Endothelial cell of umbilical vein (primary cell): ENCODE data around the gene NUMBL. TPM values are rescaled to one million over a fixed set of nuclear protein-coding genes. Genes with fewer than 3 reads are reported as not detected.

Source experiments
- BruUV-seq: library from RNA; stranded (reverse); fragments of 400-500 nt; replicated peaks from 2 replicates; lab custom pipeline; 2021; lab: Mats Ljungman, UMichigan
- CTCF ChIA-PET: fragments of 300-600, 350-600 bp; sonication (Branson Sonifier 250); formaldehyde crosslinking; loops from one replicate; lab custom pipeline; 2021; ENCODE audit warnings: antibody characterized with exemption, inconsistent platforms; lab: Charles Lee
- POLR2A ChIA-PET: fragments of 300-600, 350-600 bp; sonication (Branson Sonifier 250); formaldehyde crosslinking; loops from one replicate; lab custom pipeline; 2021; ENCODE audit warnings: antibody characterized with exemption, inconsistent platforms; lab: Charles Lee
- DNase-seq: peaks from one replicate; pipeline ENCODE4 v3.0.0-alpha.2; 2011; ENCODE audit warnings: low read depth, low spot score
- FAIRE-seq: peaks from 2 replicates; lab custom pipeline; 2011; peaks lifted over from hg19 to GRCh38; lab: Jason Lieb, UNC
- H2AFZ ChIP-seq: 2 replicates; pipeline ENCODE4 v1.6.0; 2012; ENCODE audit warnings: low read depth, low read length, control low read depth, inconsistent platforms
- H3K27ac ChIP-seq: 2 replicates; pipeline ENCODE4 v1.5.1; 2011; ENCODE audit warnings: low read depth, mild to moderate bottlenecking, control low read depth, low read length, moderate library complexity; ENCODE audit not compliant: insufficient read depth
- H3K27me3 ChIP-seq, 2 experiments: 2 replicates each; pipeline versions ENCODE4 v1.6.0 to v1.6.1; 2011; ENCODE audit warnings: low read length in 2 of 2, mixed read lengths in 1 of 2; ENCODE audit not compliant: control insufficient read depth in 2 of 2, insufficient read depth in 2 of 2
- H3K36me3 ChIP-seq, 2 experiments: 2 replicates in 1 of 2; 3 replicates in 1 of 2; pipeline ENCODE4 v1.5.1; 2011; ENCODE audit warnings: low read length in 2 of 2, mild to moderate bottlenecking in 1 of 2, moderate library complexity in 1 of 2; ENCODE audit not compliant: control insufficient read depth in 2 of 2, insufficient read depth in 2 of 2; ENCODE audit errors: extremely low read depth in 1 of 2
- H3K4me1 ChIP-seq: 3 replicates; pipeline ENCODE4 v1.5.1; 2011; ENCODE audit warnings: mild to moderate bottlenecking, low read length; ENCODE audit not compliant: control insufficient read depth, insufficient read depth; ENCODE audit errors: extremely low read depth
- H3K4me2 ChIP-seq: 2 replicates; pipeline ENCODE4 v1.6.1; 2011; ENCODE audit warnings: low read length, control low read depth, mixed read lengths; ENCODE audit not compliant: insufficient read depth
- H3K4me3 ChIP-seq, 3 experiments: fragments of 200-600 bp in 1 of 3; sonication (generic), shearing (Covaris generic) in 1 of 3; replicated peaks in 1 of 3; 2 replicates each; pipeline ENCODE4 v1.5.1; 2011 to 2016; ENCODE audit warnings: control low read depth in 3 of 3, low read length in 3 of 3, mild to moderate bottlenecking in 2 of 3, inconsistent platforms in 1 of 3, low read depth in 1 of 3, moderate library complexity in 1 of 3; ENCODE audit not compliant: insufficient read depth in 1 of 3
- H3K79me2 ChIP-seq: 2 replicates; pipeline ENCODE4 v1.6.0; 2012; ENCODE audit warnings: low read length, inconsistent platforms; ENCODE audit not compliant: control insufficient read depth, insufficient read depth
- H3K9ac ChIP-seq: replicated peaks from 2 replicates; pipeline ENCODE3; 2011; ENCODE audit warnings: low read length, control low read depth; ENCODE audit not compliant: insufficient read depth; ENCODE audit errors: extremely low read depth
- H3K9me1 ChIP-seq: replicated peaks from 3 replicates; pipeline ENCODE4 v1.6.0; 2011; ENCODE audit warnings: mild to moderate bottlenecking, low read length; ENCODE audit not compliant: control insufficient read depth, insufficient read depth; ENCODE audit errors: extremely low read depth
- H3K9me3 ChIP-seq: replicated peaks from 2 replicates; pipeline ENCODE4 v1.5.1; 2012; ENCODE audit warnings: low read length, inconsistent platforms; ENCODE audit not compliant: control insufficient read depth, insufficient read depth
- H4K20me1 ChIP-seq: replicated peaks from 2 replicates; pipeline ENCODE3; 2011; ENCODE audit warnings: mild to moderate bottlenecking, low read length; ENCODE audit not compliant: control insufficient read depth, insufficient read depth; ENCODE audit errors: extremely low read depth
- EZH2 ChIP-seq: IDR thresholded peaks from 2 replicates; pipeline ENCODE4 v1.6.1; 2012; ENCODE audit warnings: borderline replicate concordance, low read depth, mild to moderate bottlenecking, moderate library complexity, low read length, inconsistent platforms; ENCODE audit not compliant: severe bottlenecking
- GATA2 ChIP-seq: IDR thresholded peaks from 2 replicates; pipeline ENCODE4 v1.7.0; 2011; ENCODE audit warnings: low read depth, mild to moderate bottlenecking, moderate library complexity, mixed read lengths, low read length; ENCODE audit not compliant: insufficient read length, insufficient read depth
- JUN ChIP-seq: IDR thresholded peaks from 2 replicates; pipeline ENCODE4 v1.6.1; 2011; ENCODE audit warnings: borderline replicate concordance, low read depth; ENCODE audit not compliant: insufficient read length, insufficient read depth
- POLR2A ChIP-seq: IDR thresholded peaks from 2 replicates; pipeline ENCODE4 v1.6.1; 2012; ENCODE audit warnings: low read depth, mild to moderate bottlenecking, control low read depth, low read length
- POLR2AphosphoS5 ChIP-seq: IDR thresholded peaks from 2 replicates; pipeline ENCODE4 v1.6.1; 2012; ENCODE audit warnings: low read depth, mild to moderate bottlenecking, control low read depth, low read length, moderate library complexity; ENCODE audit not compliant: insufficient read depth
- dilution Hi-C: fragments of 300-500 bp; cut with MboI; formaldehyde crosslinking; loops from one replicate; pipeline ENCODE4 v1.15.0; 2019; ENCODE audit warnings: low sequenced_read_pairs; ENCODE audit not compliant: extremely low pct_ligation_motif_present
- intact Hi-C: fragments of 100-400 bp; cut with micrococcal nuclease; formaldehyde crosslinking; loops from one replicate; pipeline ENCODE4 v1.10.0; 2022
- polyA plus RNA-seq, 4 experiments: library from polyadenylated mRNA; depleted of rRNA in 3 of 4; stranded (reverse) in 3 of 4; unstranded in 1 of 4; fragments of >200 nt; gene quantifications; 2 replicates each; pipeline versions ENCODE4 v1.2.1 to v1.2.3, GENCODE V29; 2011 to 2012; ENCODE audit warnings: missing spikeins in 1 of 4
- total RNA-seq: library from RNA; stranded (reverse); gene quantifications from 2 replicates; pipeline ENCODE4 v1.2.3, GENCODE V29; 2021
- TF ChIP-seq, protein P1 (sequence below): IDR thresholded peaks from 2 replicates; pipeline ENCODE4 v1.6.1; 2011; ENCODE audit not compliant: insufficient read depth, insufficient read length

NUMBL gene
- total and polyA plus RNA-seq, 2 donors (not counting 3 experiments of a cell fraction or from before 2014, with no cell fraction given): 21.5 to 46.7 TPM

DNA sequence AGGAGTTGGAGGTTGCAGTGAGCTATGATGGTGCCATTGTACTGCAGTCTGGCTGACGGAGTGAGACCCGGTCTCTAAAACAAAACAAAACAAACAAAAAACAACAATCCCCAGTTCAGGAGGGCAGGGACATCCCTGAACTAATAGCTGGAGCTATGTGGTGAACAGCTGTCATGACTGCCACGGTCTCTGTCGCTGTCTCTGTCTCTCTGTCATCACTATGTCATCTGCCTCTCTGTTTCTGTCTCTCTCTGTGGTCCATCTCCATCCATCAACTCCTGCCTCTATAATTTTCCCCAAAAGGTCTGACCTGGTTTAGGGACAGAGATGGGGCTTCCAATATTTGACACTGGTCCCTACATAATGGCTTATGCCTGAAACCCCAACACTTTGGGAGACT, 33.9 kb upstream of the NUMBL start:
- Histone ChIP-seq H3K79me2 (peaks cover 36% of the 10 kb centered on the region), H3K27me3 (no peaks in the 10 kb centered on the region), H3K4me1 (peaks cover 34% of the 10 kb centered on the region), H3K4me3 (no peak overlapping the region), H3K9me3 (no peaks in the 10 kb centered on the region), H2AFZ (no peak overlapping the region), H3K27ac (no peak overlapping the region), H4K20me1 (no peaks in the 10 kb centered on the region), H3K4me2 (no peak overlapping the region), H3K9me1 (no peaks in the 10 kb centered on the region), H3K36me3 (peaks cover 4 to 12% of the 10 kb centered on the region in 2 experiments), H3K9ac (no peak overlapping the region)
- dilution Hi-C loops: no loop called here
- POLR2A ChIA-PET: no interaction called here
- no peak for TF ChIP-seq POLR2AphosphoS5
- TF ChIP-seq JUN: no peak
- TF ChIP-seq EZH2: no peak
- no peak for TF ChIP-seq GATA2
- no peak for DNase-seq
- intact Hi-C loops: no loop called here
- CTCF ChIA-PET: interaction anchor here (0.9 to 1.1 kb wide), 3 partner anchors 21 to 74 kb away, joined by 3 read pairs; partner anchors contain the start of genes EGLN2 and RAB4B
- FAIRE-seq: no peak
- BruUV-seq: no TSS peak

DNA sequence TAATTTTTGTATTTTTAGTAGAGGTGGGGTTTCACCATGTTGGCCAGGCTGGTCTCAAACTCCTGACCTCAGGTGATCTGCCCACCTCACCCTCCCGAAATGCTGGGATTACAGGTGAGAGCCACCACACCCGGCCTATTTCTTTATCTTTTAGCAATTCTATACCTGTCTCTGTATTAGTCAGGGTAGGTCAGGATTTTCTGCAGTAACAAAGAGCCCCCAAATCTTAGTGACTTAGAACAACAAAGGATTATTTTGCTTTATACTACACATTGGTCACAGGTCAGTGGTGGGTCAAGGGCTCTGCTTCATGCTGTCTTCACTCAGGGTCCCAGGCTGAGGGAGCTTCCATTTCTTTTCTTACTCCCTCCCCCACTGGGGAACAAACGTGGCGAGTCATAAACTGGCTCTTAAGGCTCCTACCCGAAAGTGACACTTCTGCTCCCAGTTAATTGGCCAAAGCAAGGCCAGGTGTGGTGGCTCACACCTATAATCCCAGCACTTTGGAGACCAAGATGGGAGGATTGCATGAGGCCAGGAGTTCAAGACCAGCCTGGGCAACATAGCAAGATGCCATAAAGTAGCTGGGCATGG, 33.3 kb upstream of the NUMBL start:
- DNase-seq (no peak), FAIRE-seq (no peak)
- H3K9me1 ChIP-seq: no peaks in the 10 kb centered on the region
- peaks cover 42% of the 10 kb centered on the region for H3K79me2 ChIP-seq
- intact Hi-C loops (no loop called here), dilution Hi-C loops (no loop called here)
- no TSS peak for BruUV-seq
- no peak overlapping the region for H3K4me3 ChIP-seq
- no peak overlapping the region for H3K4me2 ChIP-seq
- no peaks in the 10 kb centered on the region for H4K20me1 ChIP-seq
- no peak overlapping the region for H3K27ac ChIP-seq
- ChIA-PET CTCF (interaction anchor here (0.9 to 1.1 kb wide), 2 partner anchors 22 to 55 kb away, joined by 3 read pairs; partner anchors contain the start of gene RAB4B), POLR2A (no interaction called here)
- H3K9me3 ChIP-seq: no peaks in the 10 kb centered on the region
- peaks cover 35% of the 10 kb centered on the region for H3K4me1 ChIP-seq
- no peaks in the 10 kb centered on the region for H3K27me3 ChIP-seq
- H2AFZ ChIP-seq: no peak overlapping the region
- TF ChIP-seq, protein P1, sequence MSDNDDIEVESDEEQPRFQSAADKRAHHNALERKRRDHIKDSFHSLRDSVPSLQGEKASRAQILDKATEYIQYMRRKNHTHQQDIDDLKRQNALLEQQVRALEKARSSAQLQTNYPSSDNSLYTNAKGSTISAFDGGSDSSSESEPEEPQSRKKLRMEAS: no peak
- no peak for TF ChIP-seq POLR2A
- no peak for TF ChIP-seq GATA2
- H3K9ac ChIP-seq: no peak overlapping the region
- peaks cover 2 to 10% of the 10 kb centered on the region in 2 experiments for H3K36me3 ChIP-seq
